Right cardiac atrium (tissue), 5 donors: ENCODE results near the gene STARD10. TPM values are rescaled to one million over a fixed set of nuclear protein-coding genes. Genes with fewer than 3 reads are reported as not detected.

Source experiments
- ATAC-seq, 2 donors: fragments of 200-7000 bp; cut with Tn5 transposase; one replicate each; pipeline versions ENCODE4 v1.8.0 to v1.9.1; 2020; ENCODE audit warnings: moderate library complexity in 2 of 2, mild to moderate bottlenecking in 1 of 2
- DNase-seq, 3 donors: peaks; one replicate each; pipeline ENCODE4 v3.0.0-alpha.2; 2020
- H3K27ac ChIP-seq: one replicate; pipeline ENCODE4 v1.5.1; 2013; ENCODE audit warnings: mild to moderate bottlenecking, low read length, control low read depth, moderate library complexity
- H3K27me3 ChIP-seq: one replicate; pipeline ENCODE4 v1.6.1; 2013; ENCODE audit not compliant: control insufficient read depth, insufficient read depth
- H3K4me1 ChIP-seq: one replicate; pipeline ENCODE4 v1.6.1; 2013; ENCODE audit warnings: low read length; ENCODE audit not compliant: control insufficient read depth, insufficient read depth
- H3K4me3 ChIP-seq: one replicate; pipeline ENCODE4 v1.5.1; 2013; ENCODE audit warnings: low read length, control low read depth
- H3K9me3 ChIP-seq: one replicate; pipeline ENCODE4 v1.6.1; 2013; ENCODE audit warnings: low read length; ENCODE audit not compliant: control insufficient read depth
- WGBS: extraction: QIAGEN DNeasy Blood & Tissue Kit; methylation state at CpG from one replicate; pipeline ENCODE4 v1.1.7; 2013; 5-methylcytosine and 5-hydroxymethylcytosine counted together
- intact Hi-C, 4 donors: fragments of 100-400 bp; cut with DNase I; formaldehyde crosslinking; loops; one replicate each; pipeline versions ENCODE4 v1.11.0 to v1.14.0; 2022 to 2023
- polyA plus RNA-seq: library from polyadenylated mRNA; stranded (reverse); fragments of 200-250 nt; gene quantifications from one replicate; pipeline ENCODE4 v1.2.3, GENCODE V29; 2013
- total RNA-seq, 4 donors: library from RNA; stranded (reverse); fragmentation: NEBNext Ultra II Directional; extraction: Animal tissue kit (Norgen Biotek cat#: 25700); gene quantifications; one replicate each; pipeline ENCODE4 v1.2.1, GENCODE V29; 2021
- donor health status: healthy with polysubstance abuse.
- donor health status: DM: no; HTN: yes; CAD: no.
- donor health status: DM: no; HTN: no; CAD: no.
- donor health status: DM: no; HTN: yes; CAD: no; lungs with severe emphysema.
- donor health status: DM: yes; HTN: yes; CAD: no.

The STARD10 gene
- total and polyA plus RNA-seq, 5 donors = 88.9 to 228 (median 122) TPM

DNA sequence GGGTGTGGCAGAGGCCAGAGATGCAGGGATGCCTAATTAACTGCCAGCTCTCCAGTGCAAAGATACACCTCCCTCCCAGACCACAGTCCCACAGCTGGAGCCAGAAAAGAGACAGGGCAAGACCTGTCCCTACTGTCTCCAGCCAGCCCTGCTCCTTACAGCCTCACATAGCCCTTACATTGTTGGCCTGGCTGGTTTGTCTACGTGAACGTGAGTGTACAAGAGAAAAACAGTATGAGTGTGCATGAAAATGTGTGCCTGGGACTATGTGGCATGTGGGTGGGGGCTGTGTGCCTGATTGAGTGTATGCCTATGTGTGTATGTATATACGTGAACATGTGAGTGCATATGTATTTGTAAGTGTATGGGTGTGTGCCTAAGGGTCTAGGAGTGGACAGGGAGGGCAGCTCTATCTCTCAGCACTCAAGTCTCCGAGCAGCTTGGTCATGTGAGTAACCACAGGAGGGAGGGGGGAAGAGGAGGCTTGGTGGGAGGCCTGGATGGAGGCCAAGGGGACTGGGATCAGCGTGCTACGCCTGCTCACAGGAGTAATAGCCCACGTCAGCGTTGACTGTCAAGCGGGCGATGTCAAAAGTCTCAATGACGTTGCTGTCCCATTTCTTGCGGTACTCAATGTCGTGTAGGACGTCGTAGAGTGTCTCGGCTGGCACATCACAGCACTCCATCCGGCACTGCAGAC is 35.0 kb downstream of the STARD10 start:
- 41% methylated on average over 17 of the region's 17 CpGs for WGBS
- peak in 2 of 3 donors; percentile 79 to 82 for DNase-seq
- H3K4me3 ChIP-seq = no peak overlapping the region
- H3K27ac ChIP-seq = peak overlapping the region; percentile 59
- H3K4me1 ChIP-seq = peaks cover 7% of the 10 kb centered on the region
- intact Hi-C loops = no loop called here
- ATAC-seq = peak; percentile 6 to 72
- H3K27me3 ChIP-seq = no peaks in the 10 kb centered on the region
- H3K9me3 ChIP-seq = no peaks in the 10 kb centered on the region

DNA sequence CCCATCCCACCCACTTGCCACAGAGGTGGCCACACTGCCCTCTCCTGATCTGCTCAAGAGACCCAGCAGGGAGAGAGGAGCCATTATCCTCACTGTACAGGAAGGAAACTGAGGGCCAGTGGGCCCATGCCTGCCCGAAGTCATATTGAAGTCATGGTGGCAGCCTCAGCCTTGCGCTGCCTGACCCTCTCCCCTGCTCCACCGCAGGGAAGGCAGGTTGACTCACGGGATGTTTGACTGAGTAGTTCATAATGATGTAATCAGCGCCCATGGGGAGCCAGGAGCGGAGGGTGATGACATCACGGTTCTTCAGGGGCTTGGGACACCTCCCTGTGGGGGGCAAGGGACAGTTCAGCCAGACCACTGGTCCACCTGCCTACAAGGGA is 35.5 kb downstream of the STARD10 start:
- DNase-seq (peak in 1 of 3 donors; percentile 11), ATAC-seq (peak in 1 of 2 donors; percentile 3)
- Histone ChIP-seq H3K4me1 (peaks cover 7% of the 10 kb centered on the region), H3K27me3 (no peaks in the 10 kb centered on the region), H3K4me3 (no peak overlapping the region), H3K27ac (no peak overlapping the region), H3K9me3 (no peaks in the 10 kb centered on the region)
- intact Hi-C loops = no loop called here
- WGBS = 87% methylated on average over 7 of the region's 7 CpGs

DNA sequence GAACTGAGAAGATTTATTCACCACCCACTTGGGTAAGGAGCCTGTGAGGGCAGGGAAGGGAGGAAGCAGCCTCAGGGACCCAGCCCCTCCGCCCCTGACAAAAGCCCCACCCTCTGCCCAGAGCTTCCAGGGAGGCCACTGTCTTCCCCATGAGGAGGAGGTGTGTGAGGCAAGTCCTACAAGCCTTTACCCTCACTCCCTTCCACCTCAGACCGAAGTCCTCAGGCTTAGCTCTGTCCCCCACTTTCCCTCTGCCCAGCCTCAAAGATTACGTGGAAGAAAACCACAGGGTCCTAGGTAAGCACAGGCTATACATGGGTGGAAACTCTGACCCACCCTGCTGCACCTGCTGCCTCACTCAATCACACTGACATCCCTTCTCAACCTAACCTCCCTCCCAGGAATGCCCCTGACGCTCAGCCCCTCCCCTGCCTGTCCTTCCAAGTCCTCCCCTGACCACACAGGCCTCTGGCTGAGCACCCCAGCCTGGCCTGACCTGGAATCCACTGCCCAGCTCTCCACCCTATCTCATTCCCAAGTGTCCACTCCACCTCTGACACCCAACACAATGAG is 38.0 kb downstream of the STARD10 start:
- H3K9me3 ChIP-seq = no peaks in the 10 kb centered on the region
- no peak overlapping the region for H3K27ac ChIP-seq
- no peaks in the 10 kb centered on the region for H3K27me3 ChIP-seq
- DNase-seq (no peak), ATAC-seq (no peak)
- H3K4me1 ChIP-seq = peaks cover 7% of the 10 kb centered on the region
- intact Hi-C loops = no loop called here
- H3K4me3 ChIP-seq = no peak overlapping the region
- WGBS = 92% methylated on average over 4 of the region's 4 CpGs

DNA sequence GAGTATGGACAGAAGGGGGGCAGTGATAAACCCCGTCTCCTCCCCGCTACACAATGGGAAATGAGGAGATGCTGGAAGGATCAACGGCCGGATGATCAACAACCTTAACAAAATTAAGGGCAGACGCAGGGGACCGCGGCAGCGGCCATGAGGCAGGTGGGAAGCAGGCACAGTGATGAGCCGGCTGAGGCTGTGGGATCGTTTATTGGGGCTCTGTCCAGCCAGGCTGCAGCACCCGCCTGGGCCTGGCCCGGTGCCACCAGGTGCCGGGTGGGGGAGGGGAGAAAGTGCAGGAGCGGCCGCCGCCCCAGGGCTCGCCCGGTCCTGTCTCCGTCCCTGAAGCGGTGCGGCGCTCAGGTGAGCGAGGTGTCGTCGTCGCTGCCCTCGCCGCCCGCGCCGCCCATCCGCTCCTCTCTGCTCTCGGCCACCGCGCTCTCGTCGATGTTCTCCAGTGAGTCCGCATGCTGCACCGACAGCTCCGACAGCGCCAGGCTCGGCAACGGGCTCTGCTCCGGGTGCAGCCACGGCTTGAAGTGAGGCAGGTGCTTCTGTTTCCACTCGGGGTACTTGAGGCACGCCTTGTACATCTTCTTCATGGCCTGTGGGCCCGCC is 39.2 kb downstream of the STARD10 start:
- Histone ChIP-seq H3K4me1 (peaks cover 7% of the 10 kb centered on the region), H3K4me3 (no peak overlapping the region), H3K27me3 (no peaks in the 10 kb centered on the region), H3K9me3 (no peaks in the 10 kb centered on the region), H3K27ac (no peak overlapping the region)
- intact Hi-C loops = no loop called here
- 87% methylated on average over 48 of the region's 48 CpGs for WGBS
- DNase-seq = peak in 2 of 3 donors; percentile 52 to 71
- ATAC-seq = no peak

DNA sequence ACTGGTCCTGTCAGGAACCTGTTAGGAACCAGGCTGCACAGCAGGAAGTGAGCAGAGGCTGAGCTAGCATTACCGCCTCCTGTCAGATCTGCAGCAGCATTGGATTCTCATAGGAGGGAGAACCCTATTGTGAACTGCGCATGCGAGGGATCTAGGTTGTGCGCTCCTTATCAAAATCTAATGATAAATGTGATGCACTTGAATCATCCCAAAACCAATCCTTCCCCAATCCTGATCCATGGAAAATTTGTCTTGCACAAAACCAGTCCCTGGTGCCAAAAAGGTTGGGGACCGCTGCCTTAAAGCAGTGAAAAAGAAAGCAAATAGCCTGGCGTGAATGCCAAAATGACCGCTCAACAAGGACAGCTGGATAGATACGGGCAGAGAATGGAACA is 39.7 kb downstream of the STARD10 start:
- no peaks in the 10 kb centered on the region for H3K27me3 ChIP-seq
- H3K4me3 ChIP-seq = no peak overlapping the region
- 94% methylated on average over 8 of the region's 8 CpGs for WGBS
- intact Hi-C loops = no loop called here
- ATAC-seq (no peak), DNase-seq (peak in 1 of 3 donors; percentile 16)
- peaks cover 5% of the 10 kb centered on the region for H3K4me1 ChIP-seq
- no peaks in the 10 kb centered on the region for H3K9me3 ChIP-seq
- H3K27ac ChIP-seq = no peak overlapping the region

DNA sequence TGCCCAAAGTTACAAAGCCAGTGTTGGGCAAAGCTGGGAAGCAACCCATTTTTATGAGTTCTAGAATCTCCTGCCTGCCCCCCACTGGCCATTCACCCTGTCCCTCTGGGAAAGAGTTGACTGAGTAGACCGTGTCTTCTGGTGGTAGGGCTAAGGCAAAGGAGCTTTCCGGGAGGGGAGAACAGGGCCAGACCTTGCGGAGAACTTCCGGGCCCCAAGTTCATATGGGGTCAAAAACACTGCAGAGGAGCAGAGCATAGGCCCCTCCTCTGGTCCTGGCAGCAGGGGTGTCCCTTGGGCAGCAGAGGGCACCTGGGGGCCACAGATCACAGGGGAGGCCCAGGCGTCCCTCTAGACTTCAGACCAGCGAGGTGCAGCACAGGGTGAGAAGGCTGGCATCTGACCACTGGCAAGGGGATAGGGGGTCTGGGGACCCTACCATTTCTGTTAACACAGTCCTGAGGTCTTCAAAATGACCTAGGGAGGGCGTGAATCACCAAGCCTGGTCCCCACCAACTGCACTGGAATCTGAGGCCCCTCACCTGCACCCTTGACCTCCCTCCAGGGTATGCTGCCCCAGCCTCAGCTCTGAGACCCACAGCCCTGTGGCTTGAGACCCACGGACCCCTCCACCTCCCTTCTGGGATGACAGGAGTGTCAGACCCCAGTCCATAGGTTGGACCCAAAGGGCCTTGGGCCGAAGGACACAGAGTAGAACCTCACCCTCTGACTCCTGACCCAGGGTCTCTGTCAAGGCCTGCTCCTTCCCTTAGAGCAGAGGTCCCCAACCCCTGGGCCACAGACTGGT is 40.3 kb downstream of the STARD10 start:
- 88% methylated on average over 9 of the region's 9 CpGs for WGBS
- DNase-seq = peak in 2 of 3 donors; percentile 34 to 58
- H3K4me1 ChIP-seq = no peaks in the 10 kb centered on the region
- ATAC-seq = no peak
- no peaks in the 10 kb centered on the region for H3K27me3 ChIP-seq
- no peak overlapping the region for H3K4me3 ChIP-seq
- no peak overlapping the region for H3K27ac ChIP-seq
- intact Hi-C loops = no loop called here
- H3K9me3 ChIP-seq = no peaks in the 10 kb centered on the region

DNA sequence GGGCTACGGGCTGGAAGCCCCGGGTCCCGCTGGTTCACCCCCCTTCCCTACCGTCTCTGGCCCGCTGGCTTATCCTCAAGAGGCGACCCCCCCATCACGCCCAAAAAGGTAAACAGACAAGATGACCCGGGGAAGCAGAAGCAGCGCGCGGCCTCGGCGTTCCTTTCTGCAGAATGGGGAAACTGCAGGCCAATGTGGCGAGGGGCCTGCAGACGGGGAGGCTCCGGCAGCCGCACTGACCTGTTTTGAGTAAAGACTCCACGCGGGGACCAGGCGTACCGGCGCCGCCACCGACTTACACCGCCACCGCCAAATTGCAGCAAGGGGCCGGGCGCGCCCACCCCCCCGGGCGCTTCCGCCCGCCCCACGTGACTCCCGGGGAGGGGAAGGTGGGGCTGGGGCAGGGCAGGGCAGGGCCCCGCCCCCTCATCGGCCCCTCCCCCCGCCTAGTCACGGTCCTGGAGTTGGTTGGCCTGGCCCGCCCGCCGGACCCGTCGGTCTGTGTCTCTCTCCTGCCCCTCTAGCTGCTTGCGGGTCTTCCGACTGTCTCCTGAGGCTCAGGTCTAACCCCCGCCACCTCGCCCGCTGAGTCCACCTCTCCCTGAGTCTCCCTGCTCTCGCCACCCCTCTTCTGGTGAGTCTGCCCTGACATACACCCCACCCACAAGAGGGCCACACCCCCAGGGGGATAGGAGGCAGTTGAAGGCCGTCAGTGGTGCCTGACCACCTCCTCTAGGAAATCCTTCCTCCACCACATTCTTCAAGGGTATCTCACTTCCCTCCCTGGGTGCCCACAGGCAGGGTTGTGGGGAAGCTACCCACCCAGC is 41.5 kb downstream of the STARD10 start, which contains the start of gene ARAP1:
TSS of gene ARAP1 (minus strand) at position 321 of the 827 bp plus-strand sequence. CDS start 25,280 bp downstream, outside the sequence.
- Histone ChIP-seq H3K4me3 (peak within 1 kb of the TSS; percentile 40), H3K4me1 (no peaks in the 10 kb centered on the region), H3K27me3 (no peaks in the 10 kb centered on the region), H3K27ac (no peak within 1 kb of the TSS), H3K9me3 (no peaks in the 10 kb centered on the region)
- DNase-seq = peak; percentile 75 to 92 (median 91)
- WGBS = 1% methylated on average over 51 of the region's 51 CpGs
- peak; percentile 91 to 92 for ATAC-seq
- intact Hi-C loops = no loop called here

DNA sequence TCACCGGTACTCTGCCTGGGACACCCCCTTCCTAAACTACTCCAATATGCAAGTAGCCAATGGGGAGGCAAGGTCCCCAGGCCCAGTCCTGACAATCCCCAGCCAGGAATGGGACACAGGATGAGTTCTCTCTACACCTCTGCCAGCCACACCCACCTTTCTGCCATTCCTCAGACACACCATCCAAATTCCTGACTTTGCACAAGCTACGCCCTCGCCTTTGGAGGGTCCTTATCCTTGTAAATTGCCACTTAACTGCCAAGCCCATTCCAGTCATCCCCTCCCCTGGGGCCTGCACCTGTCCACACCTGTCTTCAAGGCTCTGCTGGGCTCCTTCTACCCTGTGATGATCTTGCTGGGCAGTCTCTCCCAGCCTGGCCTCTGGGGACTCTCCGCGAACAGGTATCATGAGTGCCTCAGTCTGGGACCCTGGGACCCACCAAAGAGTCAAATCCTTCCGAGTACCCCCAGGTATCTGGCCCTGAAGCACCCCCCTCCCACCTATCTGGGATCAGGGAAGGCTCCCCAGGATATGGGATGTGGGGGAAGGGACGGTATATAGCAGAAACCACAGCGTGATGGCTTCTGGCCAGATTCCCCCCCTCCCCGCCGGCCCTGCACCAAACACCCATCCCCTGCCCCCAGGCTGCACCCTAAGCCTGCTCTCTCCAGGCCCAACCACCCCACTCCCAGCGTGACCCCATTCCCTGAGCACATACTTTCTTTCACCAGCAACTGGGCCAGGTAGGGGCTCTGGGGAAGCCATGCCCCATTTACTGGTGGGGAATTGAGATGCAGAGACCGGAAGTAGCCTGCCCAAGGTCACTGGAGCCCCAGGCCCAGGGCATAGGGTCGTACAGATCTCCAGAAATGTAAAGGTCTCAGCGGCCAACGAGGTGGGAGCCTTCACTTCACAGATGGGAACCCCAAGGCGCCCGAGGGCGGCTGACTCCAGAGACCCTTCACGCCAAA is 42.4 kb downstream of the STARD10 start:
- ATAC-seq (peak in 1 of 2 donors; percentile 10), DNase-seq (peak in 2 of 3 donors; percentile 55 to 61)
- 45% methylated on average over 19 of the region's 19 CpGs for WGBS
- Histone ChIP-seq H3K4me3 (peak overlapping the region; percentile 40), H3K27me3 (no peaks in the 10 kb centered on the region), H3K27ac (no peak overlapping the region), H3K4me1 (no peaks in the 10 kb centered on the region), H3K9me3 (no peaks in the 10 kb centered on the region)
- intact Hi-C loops = no loop called here

DNA sequence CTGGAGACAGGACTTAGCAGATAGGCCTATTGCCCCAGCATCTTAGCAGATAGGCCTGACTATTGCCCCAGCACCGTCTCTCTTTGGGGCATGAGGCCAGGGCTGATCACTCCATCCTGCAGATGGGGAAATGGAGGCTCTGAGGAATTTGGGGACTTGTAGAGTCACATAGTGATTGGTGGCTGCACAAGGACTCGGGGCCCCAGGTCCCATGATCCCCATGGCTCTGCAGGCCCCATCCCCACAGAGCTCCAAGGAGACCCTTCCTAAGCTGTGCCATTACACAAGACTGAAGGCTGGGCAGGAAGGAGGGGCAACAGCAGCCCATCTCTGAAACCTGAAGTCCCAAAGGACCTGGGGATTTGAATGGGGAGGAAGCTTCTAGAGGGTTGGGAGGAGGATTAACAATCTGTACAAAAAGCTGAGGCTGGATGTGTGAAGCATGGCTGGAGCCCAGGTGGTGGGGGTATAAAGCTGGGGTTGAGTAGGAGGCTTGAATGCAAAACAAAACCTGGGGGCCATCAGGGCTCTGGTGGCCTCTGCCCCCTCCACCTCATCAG is 43.2 kb downstream of the STARD10 start:
- 78% methylated on average over 2 of the region's 2 CpGs for WGBS
- Histone ChIP-seq H3K27me3 (no peaks in the 10 kb centered on the region), H3K4me1 (no peaks in the 10 kb centered on the region), H3K27ac (no peak overlapping the region), H3K4me3 (no peak overlapping the region), H3K9me3 (no peaks in the 10 kb centered on the region)
- no peak for ATAC-seq
- intact Hi-C loops = no loop called here
- no peak for DNase-seq
